Brain microvascular endothelial cell (primary cell): ENCODE measurements around the gene SNAI3.

ENCODE experiments used
- DNase-seq: peaks from one replicate; pipeline ENCODE4 v3.0.0-alpha.2; 2020
- H3K27ac ChIP-seq: fragments of 250-450 bp; sonication (Bioruptor Pico); 2 replicates; pipeline ENCODE4 v1.5.1; 2020; ENCODE audit warnings: mild to moderate bottlenecking, moderate library complexity
- H3K27me3 ChIP-seq: fragments of 250-450 bp; sonication (Bioruptor Pico); replicated peaks from 2 replicates; pipeline ENCODE4 v1.5.1; 2020; ENCODE audit warnings: mild to moderate bottlenecking
- H3K36me3 ChIP-seq: fragments of 250-450 bp; sonication (Bioruptor Pico); replicated peaks from 2 replicates; pipeline ENCODE4 v1.5.1; 2020; ENCODE audit warnings: mild to moderate bottlenecking
- H3K4me3 ChIP-seq: 2 replicates; pipeline ENCODE4 v1.5.1; 2011; ENCODE audit warnings: low read depth, mild to moderate bottlenecking, control low read depth, low read length, moderate library complexity
- in situ Hi-C: cut with HindIII; loops from 2 replicates; pipeline ENCODE4 v1.10.0; 2017; ENCODE audit warnings: low sequenced_read_pairs, low pct_ligation_motif_present
- TF ChIP-seq, protein P1 (sequence below): IDR thresholded peaks from 2 replicates; pipeline ENCODE4 v1.5.1; 2011; ENCODE audit warnings: low read depth, mild to moderate bottlenecking, moderate library complexity, low read length, control low read depth, inconsistent platforms; ENCODE audit errors: missing control alignments

The SNAI3 gene

GRCh38 chr16:88688013-88688778, 1.9 kb upstream of the SNAI3 start:
- no peak overlapping the region for H3K27ac ChIP-seq
- H3K36me3 ChIP-seq = no peaks in the 10 kb centered on the region
- in situ Hi-C loops = loop anchor here (10.0 kb wide), 1 partner anchor 97 kb away; the partner anchor contains the start of gene PIEZO1
- TF ChIP-seq, protein P1, sequence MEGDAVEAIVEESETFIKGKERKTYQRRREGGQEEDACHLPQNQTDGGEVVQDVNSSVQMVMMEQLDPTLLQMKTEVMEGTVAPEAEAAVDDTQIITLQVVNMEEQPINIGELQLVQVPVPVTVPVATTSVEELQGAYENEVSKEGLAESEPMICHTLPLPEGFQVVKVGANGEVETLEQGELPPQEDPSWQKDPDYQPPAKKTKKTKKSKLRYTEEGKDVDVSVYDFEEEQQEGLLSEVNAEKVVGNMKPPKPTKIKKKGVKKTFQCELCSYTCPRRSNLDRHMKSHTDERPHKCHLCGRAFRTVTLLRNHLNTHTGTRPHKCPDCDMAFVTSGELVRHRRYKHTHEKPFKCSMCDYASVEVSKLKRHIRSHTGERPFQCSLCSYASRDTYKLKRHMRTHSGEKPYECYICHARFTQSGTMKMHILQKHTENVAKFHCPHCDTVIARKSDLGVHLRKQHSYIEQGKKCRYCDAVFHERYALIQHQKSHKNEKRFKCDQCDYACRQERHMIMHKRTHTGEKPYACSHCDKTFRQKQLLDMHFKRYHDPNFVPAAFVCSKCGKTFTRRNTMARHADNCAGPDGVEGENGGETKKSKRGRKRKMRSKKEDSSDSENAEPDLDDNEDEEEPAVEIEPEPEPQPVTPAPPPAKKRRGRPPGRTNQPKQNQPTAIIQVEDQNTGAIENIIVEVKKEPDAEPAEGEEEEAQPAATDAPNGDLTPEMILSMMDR = no peak
- DNase-seq = no peak
- no peak overlapping the region for H3K4me3 ChIP-seq
- peaks cover 2% of the 10 kb centered on the region for H3K27me3 ChIP-seq

GRCh38 chr16:88687676-88688012, 1.3 kb upstream of the SNAI3 start:
- H3K27me3 ChIP-seq = peaks cover 2% of the 10 kb centered on the region
- H3K27ac ChIP-seq = no peak overlapping the region
- no peak for DNase-seq
- in situ Hi-C loops = loop anchor here (10.0 kb wide), 1 partner anchor 97 kb away; the partner anchor contains the start of gene PIEZO1
- TF ChIP-seq, protein P1 = no peak
- H3K36me3 ChIP-seq = no peaks in the 10 kb centered on the region
- no peak overlapping the region for H3K4me3 ChIP-seq

- TF ChIP-seq, protein P1 = no peak
- no peak overlapping the region for H3K27ac ChIP-seq
- in situ Hi-C loops = loop anchor here (10.0 kb wide), 1 partner anchor 98 kb away; the partner anchor contains the start of gene PIEZO1
- H3K36me3 ChIP-seq = no peaks in the 10 kb centered on the region
- H3K27me3 ChIP-seq = peaks cover 2% of the 10 kb centered on the region
- H3K4me3 ChIP-seq = no peak overlapping the region
- no peak for DNase-seq
Observed at GRCh38 chr16:88687254-88687576, 908 bp upstream of the SNAI3 start.

DNA sequence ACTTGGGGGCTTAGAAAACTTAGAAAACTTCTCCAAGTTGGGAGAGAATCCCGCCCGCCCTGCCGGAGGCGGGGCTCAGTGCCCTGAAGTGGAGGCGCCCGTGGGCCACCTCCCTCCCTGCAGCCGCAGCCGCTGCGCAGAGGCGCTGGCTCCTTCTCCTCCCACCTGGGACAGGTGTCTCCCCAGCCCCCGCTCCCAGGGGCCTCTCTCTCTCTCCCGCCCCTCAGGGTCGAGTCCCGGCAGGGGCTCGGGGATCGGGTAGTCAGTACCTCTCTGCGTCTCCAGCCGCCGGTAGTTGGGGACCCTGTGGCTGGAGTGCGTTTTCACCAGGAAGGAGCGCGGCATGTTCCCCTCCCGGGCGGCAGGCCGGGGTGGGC, 257 bp downstream of the SNAI3 start:
- Histone ChIP-seq H3K27me3 (peaks cover 2% of the 10 kb centered on the region), H3K27ac (no peak overlapping the region), H3K4me3 (peak overlapping the region; percentile 47), H3K36me3 (no peaks in the 10 kb centered on the region)
- DNase-seq = no peak
- in situ Hi-C loops = loop anchor here (10.0 kb wide), 1 partner anchor 99 kb away; the partner anchor contains the start of gene PIEZO1
- TF ChIP-seq, protein P1 = no peak

DNA sequence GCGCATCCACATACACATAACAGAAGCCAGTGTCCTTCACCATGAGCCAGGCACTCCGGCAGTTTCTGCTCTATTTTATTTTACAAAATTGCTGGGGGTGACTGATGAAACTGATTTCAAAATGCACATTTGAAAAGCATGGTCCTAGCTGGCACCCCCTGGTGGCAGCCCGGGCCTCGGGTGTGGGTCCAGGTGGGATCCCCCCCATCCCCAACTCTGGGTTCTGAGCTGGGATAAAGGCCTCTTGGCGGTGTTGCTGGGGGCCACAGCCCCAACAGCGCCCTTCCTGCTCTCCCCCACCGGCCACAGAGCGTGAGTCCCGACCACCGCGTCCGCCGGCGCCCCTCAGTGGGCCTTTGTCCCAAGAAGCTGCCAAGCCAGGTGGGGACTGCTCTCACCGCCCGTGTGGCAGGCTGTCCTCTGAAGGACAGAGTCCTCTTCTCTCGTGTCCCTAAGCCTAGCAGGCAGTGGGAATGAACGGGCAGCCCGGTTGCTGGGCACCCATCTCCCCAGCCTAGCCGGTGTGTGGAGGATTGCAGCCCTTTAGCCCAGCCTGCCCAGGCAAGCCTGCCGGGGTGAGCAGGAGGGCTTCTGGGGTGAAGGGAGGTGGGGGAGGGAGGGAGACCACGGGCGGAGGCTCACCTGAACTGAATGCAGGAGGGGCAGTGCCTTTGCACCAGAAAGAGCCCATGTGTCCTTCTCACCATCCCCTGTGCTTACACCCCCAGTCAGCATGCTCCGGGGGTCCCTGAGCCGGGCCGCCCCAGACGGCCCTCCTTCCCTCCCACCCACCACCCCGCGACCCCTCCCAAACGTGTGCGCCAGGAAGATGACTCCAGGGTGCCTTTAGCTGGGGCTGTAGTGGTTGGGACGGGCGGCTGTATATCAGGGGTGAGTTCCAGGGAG, 898 bp downstream of the SNAI3 start:
- no peak overlapping the region for H3K27ac ChIP-seq
- H3K36me3 ChIP-seq = no peaks in the 10 kb centered on the region
- peak; percentile 48 for DNase-seq
- TF ChIP-seq, protein P1 = peak; percentile 93
- H3K27me3 ChIP-seq = peaks cover 2% of the 10 kb centered on the region
- H3K4me3 ChIP-seq = peak overlapping the region; percentile 47
- in situ Hi-C loops = loop anchor here (10.0 kb wide), 1 partner anchor 99 kb away; the partner anchor contains the start of gene PIEZO1
